Measurements from ENCODE around the gene VASH2.

DNA sequence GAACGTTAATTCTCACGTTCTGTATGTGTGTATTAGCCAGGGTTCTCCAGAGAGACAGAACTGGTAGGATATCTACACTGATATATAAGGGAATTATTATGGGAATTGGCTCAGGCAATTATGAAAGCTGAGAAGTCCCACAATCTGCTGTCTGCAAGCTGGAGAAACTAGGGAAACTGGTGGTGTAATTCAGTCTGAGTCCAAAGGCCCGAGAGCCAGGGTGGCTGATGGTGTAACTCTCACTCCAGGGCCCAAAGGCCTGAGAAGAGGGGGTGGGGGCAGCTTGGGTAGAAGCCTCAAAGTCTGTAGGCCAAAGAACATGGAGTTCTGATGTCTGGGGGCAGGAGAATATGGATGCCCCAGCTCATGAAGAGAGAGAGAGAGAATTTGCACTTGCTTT is 13.3 kb upstream of the VASH2 start:
- TF ChIP-seq, protein P1, sequence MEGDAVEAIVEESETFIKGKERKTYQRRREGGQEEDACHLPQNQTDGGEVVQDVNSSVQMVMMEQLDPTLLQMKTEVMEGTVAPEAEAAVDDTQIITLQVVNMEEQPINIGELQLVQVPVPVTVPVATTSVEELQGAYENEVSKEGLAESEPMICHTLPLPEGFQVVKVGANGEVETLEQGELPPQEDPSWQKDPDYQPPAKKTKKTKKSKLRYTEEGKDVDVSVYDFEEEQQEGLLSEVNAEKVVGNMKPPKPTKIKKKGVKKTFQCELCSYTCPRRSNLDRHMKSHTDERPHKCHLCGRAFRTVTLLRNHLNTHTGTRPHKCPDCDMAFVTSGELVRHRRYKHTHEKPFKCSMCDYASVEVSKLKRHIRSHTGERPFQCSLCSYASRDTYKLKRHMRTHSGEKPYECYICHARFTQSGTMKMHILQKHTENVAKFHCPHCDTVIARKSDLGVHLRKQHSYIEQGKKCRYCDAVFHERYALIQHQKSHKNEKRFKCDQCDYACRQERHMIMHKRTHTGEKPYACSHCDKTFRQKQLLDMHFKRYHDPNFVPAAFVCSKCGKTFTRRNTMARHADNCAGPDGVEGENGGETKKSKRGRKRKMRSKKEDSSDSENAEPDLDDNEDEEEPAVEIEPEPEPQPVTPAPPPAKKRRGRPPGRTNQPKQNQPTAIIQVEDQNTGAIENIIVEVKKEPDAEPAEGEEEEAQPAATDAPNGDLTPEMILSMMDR (IDR thresholded peaks at IDR 0.05): no peak
- TF ChIP-seq JAZF1 (CRISPR knock-in tag; IDR thresholded peaks at IDR 0.05): no peak
- no peak for TF ChIP-seq CREB1 (CRISPR knock-in tag; IDR thresholded peaks at IDR 0.05)
- TF ChIP-seq MYBL2 (CRISPR knock-in tag; IDR thresholded peaks at IDR 0.05): no peak
- TF ChIP-seq ZNF121 (CRISPR knock-in tag; IDR thresholded peaks at IDR 0.05): no peak
- no peak for TF ChIP-seq ESRRA (CRISPR knock-in tag; IDR thresholded peaks at IDR 0.05; ENCODE audit: borderline replicate concordance)
- no peak for TF ChIP-seq ZNF232 (CRISPR knock-in tag; IDR thresholded peaks at IDR 0.05)
- TF ChIP-seq ZNF317 (CRISPR knock-in tag; IDR thresholded peaks at IDR 0.05; ENCODE audit: borderline replicate concordance, low read depth): no peak
- TF ChIP-seq, protein P2, sequence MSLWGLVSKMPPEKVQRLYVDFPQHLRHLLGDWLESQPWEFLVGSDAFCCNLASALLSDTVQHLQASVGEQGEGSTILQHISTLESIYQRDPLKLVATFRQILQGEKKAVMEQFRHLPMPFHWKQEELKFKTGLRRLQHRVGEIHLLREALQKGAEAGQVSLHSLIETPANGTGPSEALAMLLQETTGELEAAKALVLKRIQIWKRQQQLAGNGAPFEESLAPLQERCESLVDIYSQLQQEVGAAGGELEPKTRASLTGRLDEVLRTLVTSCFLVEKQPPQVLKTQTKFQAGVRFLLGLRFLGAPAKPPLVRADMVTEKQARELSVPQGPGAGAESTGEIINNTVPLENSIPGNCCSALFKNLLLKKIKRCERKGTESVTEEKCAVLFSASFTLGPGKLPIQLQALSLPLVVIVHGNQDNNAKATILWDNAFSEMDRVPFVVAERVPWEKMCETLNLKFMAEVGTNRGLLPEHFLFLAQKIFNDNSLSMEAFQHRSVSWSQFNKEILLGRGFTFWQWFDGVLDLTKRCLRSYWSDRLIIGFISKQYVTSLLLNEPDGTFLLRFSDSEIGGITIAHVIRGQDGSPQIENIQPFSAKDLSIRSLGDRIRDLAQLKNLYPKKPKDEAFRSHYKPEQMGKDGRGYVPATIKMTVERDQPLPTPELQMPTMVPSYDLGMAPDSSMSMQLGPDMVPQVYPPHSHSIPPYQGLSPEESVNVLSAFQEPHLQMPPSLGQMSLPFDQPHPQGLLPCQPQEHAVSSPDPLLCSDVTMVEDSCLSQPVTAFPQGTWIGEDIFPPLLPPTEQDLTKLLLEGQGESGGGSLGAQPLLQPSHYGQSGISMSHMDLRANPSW (CRISPR knock-in tag; conservative IDR thresholded peaks at IDR 0.05; ENCODE audit: low read depth): no peak
- TF ChIP-seq, protein P3, sequence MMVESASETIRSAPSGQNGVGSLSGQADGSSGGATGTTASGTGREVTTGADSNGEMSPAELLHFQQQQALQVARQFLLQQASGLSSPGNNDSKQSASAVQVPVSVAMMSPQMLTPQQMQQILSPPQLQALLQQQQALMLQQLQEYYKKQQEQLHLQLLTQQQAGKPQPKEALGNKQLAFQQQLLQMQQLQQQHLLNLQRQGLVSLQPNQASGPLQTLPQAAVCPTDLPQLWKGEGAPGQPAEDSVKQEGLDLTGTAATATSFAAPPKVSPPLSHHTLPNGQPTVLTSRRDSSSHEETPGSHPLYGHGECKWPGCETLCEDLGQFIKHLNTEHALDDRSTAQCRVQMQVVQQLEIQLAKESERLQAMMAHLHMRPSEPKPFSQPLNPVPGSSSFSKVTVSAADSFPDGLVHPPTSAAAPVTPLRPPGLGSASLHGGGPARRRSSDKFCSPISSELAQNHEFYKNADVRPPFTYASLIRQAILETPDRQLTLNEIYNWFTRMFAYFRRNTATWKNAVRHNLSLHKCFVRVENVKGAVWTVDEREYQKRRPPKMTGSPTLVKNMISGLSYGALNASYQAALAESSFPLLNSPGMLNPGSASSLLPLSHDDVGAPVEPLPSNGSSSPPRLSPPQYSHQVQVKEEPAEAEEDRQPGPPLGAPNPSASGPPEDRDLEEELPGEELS (CRISPR knock-in tag; IDR thresholded peaks at IDR 0.05): no peak
- TF ChIP-seq, protein P4, sequence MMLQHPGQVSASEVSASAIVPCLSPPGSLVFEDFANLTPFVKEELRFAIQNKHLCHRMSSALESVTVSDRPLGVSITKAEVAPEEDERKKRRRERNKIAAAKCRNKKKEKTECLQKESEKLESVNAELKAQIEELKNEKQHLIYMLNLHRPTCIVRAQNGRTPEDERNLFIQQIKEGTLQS (CRISPR knock-in tag; conservative IDR thresholded peaks at IDR 0.05): no peak
- no peak for TF ChIP-seq TP53 (CRISPR knock-in tag; IDR thresholded peaks at IDR 0.05)
- TF ChIP-seq, protein P5, sequence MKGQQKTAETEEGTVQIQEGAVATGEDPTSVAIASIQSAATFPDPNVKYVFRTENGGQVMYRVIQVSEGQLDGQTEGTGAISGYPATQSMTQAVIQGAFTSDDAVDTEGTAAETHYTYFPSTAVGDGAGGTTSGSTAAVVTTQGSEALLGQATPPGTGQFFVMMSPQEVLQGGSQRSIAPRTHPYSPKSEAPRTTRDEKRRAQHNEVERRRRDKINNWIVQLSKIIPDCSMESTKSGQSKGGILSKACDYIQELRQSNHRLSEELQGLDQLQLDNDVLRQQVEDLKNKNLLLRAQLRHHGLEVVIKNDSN (CRISPR knock-in tag; IDR thresholded peaks at IDR 0.05): no peak

Measured in WTC11 (cell line).